Ovary (tissue), 3 donors: Measurements from ENCODE around the gene COL24A1.

Experiments
- CTCF ChIP-seq, 3 donors: fragments of 450-650 bp in 2 of 3; fragments of 200-600 bp in 1 of 3; IDR thresholded peaks; one replicate each; pipeline versions ENCODE4 v1.5.1 to v1.8.0; 2016 to 2022; ENCODE audit warnings: antibody characterized with exemption in 3 of 3, mild to moderate bottlenecking in 1 of 3
- POLR2A ChIP-seq: fragments of 450-650 bp; IDR thresholded peaks from one replicate; pipeline ENCODE4 v1.6.1; 2017; ENCODE audit warnings: antibody characterized with exemption, mild to moderate bottlenecking, moderate library complexity
- donor health status: DM: no; HTN: no; CAD: no.

- no peak for TF ChIP-seq CTCF (IDR thresholded peaks at IDR 0.05)
- no peak for TF ChIP-seq POLR2A
Observed at GRCh38 chr1:86194491-86195034, 38.0 kb upstream of the COL24A1 start.
